ENCODE data around the gene ATAD3C.
"Not testable (repeated sequence)": the region's sequence is repeated elsewhere in the genome, so short reads cannot be mapped to it uniquely, and the experiment has no call there.

The ATAD3C gene

DNA sequence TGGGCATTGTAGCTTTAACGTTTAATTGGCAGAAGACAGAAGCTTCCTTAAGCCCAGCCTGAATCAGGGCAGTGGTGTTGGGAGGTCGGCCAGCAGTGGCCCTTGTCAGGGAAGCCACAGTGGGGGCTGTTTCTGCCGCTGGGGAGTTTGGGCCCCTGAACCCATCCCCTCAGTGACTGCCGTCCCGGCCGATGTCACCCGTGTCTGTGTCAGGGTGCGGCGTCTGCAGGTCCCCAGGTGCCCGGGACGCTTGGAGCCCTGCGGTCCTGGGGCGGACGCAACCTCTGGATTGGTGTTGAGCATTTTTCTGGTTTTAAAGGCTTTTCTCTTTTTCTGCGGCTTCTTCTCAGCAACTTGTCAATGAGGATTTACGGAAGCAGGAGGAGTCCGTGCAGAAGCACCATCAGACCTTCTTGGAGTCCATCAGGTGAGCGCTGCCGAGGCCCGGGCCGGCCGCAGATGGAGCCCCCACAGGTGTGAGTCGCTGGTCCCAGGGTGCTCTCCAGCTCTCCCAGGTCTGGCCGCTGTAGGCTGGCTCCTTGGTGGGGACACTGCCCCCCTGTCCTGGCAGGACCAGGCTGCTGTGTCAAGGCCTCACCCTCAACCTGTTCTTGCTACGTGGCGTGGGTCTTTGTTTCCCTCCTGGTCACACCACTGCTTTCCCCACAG lies 2.3 kb downstream of the ATAD3C start:
- no peak for DNase-seq (ENCODE audit: low read depth)

DNA sequence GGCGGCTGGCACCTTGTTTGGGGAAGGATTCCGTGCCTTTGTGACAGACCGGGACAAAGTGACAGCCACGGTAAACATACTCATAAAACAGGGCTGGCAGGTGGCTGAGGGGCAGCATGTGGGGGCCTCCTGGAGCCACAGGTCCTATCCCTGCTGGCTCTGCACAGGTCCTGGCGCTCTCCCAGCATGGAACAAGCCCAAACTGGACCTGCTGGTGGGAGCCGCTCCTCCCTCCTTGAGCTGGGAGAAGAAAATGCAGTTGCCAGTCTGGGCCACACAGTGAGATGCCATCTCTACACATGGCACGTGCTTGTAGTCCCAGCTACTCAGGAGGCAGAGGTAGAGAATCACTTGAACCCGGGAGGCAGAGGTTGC lies 2.9 kb downstream of the ATAD3C start:
- not testable (repeated sequence) for DNase-seq (ENCODE audit: low read depth)

DNA sequence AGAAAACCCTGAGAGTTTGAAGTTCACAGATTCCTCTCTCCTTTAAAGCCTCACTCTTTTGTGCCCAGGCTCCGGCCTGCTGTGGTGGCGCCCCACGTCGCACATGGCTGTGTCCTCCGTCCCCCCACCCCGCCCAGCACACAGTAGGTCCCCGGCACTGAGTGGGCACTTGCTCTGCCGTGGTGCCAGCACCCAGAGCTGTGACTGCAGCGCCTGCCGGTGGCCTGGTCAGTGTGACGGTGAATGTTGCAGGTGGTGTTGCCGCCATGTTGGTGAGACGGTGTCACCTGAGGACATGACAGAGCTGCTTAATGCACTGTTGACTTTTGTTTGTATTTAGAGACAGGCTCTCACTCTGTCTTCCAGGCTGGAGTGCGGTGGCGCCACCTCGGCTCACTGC lies 3.4 kb downstream of the ATAD3C start:
- DNase-seq (ENCODE audit: low read depth), result no peak

DNA sequence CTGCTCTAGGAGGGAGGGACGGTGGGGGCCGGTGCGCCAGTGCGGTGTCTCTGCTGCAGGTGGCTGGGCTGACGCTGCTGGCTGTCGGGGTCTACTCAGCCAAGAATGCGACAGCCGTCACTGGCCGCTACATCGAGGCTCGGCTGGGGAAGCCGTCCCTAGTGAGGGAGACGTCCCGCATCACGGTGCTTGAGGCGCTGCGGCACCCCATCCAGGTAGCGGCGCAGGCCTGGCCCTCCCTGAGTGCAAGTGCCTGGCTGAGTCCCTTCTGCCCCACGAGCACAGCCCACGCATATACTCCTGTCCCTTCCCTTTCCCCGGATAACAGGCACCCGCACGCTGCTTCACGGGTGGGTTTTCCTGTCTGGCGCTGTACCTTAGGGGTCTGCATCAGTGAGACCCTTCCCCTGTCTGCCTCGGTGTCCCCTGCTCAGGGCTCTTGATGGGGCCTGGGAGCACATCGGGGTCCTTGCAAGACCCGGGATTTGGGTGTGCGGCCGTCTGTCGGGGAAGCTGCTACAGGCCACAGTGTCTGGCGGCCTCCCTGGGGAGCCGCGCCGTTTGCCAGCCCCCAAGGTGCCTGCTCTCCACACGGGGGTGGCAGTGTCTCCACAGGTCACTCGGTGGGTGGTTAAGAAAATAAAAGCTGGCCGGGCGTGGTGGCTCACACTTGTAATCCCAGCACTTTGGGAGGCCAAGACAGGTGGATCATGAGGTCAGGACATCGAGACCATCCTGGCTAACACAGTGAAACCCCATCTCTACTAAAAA lies 5.0 kb downstream of the ATAD3C start:
- DNase-seq (ENCODE audit: low read depth), result not testable (repeated sequence)

DNA sequence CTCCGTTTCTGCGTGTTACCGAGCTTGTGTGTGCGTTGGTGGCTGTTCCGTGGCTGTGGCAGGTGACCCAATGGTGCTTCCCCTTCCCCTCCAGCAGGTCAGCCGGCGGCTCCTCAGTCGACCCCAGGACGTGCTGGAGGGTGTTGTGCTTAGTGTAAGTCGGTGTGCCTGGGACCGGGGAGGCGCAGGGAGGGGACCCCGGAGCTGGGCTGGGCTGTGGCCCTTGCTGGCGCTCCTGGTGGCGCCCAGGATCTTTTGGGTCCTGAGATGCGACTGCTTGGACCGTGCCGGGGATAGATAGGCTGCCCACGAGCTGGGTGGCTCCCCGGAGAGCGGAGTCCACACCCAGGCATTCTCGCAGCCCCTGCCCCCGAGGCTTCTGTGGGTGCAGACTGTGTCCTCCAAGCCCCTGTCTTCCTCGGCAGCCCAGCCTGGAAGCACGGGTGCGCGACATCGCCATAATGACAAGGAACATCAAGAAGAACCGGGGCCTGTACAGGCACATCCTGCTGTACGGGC lies 5.9 kb downstream of the ATAD3C start:
- DNase-seq (ENCODE audit: low read depth), result no peak

DNA sequence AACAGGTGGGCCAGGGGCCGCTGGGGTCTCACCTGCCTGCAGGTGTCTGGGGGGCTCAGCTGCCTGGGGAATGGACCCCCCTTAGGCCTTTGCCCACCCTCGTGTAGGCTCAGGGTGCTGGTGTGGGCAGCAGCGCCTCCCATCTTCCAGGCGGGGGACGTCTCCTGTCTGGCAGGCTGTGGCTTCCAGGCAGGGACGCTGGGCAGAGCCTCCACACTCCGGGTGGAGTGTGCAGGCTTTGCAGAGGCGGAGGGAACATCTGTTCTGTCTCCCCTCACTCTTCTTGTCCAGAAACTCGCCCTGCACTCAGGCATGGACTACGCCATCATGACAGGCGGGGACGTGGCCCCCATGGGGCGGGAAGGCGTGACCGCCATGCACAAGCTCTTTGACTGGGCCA lies 6.4 kb downstream of the ATAD3C start:
- DNase-seq (ENCODE audit: low read depth), result not testable (repeated sequence)

DNA sequence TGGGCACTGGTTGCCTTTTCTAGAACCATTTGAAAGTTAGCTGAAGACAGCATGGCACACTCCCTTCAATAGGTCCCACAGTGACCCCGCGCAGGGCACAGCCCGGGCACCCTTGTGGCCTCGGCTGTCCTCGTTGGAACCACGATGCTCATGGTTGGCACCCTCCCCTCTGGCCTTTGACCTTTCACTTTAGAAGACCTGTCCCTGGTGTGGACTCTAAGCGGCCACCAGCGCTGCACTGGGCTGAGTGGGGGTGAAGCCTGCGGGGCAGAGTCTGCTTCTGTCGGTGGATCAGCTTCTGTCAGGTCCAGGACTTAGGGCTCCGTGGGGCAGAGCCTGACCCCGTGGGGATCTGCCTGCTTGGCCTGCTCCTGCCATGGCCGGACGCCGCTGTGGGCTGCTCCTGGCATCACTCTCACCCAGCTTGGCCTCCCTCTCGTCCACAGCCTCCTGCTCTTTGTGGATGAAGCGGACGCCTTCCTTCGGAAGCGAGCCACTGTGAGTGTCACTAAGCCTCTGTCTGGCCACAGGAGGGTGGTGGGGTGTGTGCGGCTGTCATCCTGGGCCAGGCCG lies 7.3 kb downstream of the ATAD3C start:
- not testable (repeated sequence) for DNase-seq (ENCODE audit: low read depth)

DNA sequence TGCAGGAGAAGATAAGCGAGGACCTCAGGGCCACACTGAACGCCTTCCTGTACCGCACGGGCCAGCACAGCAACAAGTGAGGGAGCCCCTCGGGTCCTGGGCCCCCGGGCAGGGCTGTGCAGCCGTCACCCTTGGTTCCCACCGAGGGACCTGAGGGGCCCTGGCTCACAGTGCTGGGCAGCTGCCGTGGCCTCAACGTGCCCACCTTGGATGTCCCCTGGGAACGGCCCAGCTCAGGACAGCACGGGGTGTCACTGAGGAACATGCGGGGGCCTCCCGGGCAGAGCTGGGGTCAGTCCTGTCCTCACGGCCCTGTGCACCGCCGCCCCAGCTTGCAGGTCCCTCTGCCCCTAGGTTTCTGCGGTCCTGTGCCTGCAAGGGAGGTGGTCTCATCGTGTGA lies 9.7 kb downstream of the ATAD3C start:
- not testable (repeated sequence) for DNase-seq (ENCODE audit: low read depth)

DNA sequence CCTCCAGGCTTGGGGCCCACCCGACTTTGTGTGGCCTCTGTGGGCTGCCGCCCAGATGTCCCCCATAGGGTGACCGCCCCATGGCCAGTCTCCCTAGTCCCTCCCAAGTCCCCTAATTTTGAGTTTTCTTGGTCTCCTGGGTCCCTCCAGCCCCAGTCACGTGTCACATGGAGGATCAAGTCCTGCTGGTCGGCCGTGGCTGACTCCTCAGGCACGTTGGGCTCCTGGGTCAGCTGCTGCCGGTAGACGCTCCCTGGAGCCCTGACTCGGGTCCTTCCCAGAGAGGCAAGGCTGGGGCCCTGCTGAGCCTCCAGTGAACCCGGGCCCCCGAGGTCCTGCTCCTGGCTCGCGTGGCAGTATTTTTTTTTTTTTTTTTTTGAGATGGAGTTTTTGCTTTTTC lies 10.2 kb downstream of the ATAD3C start:
- not testable (repeated sequence) for DNase-seq (ENCODE audit: low read depth)

DNA sequence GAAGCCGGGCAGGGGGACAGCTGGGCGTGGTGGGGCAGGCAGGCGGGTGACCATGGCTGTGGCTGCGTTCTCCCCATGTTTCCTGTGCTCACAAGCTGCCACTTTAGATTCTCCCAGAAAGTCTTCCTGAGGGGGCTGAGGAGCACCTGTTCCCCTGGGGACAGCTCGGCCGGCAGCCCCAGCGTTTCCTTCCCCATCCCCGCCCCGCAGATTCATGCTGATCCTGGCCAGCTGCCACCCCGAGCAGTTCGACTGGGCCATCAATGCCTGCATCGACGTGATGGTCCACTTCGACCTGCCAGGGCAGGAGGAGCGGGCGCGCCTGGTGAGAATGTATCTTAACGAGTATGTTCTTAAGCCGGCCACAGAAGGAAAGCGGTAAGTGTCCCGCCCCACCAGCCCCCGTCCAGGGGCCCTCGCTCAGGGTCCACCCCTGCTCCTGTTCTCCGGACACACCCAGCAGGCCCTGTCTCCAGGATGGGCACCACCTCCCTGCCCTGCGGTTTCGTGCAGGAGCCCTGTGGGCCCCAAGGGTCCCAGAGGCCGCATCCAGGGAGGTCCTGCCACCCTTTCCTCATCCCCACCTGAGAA lies 11.1 kb downstream of the ATAD3C start:
- DNase-seq (ENCODE audit: low read depth), result no peak

DNA sequence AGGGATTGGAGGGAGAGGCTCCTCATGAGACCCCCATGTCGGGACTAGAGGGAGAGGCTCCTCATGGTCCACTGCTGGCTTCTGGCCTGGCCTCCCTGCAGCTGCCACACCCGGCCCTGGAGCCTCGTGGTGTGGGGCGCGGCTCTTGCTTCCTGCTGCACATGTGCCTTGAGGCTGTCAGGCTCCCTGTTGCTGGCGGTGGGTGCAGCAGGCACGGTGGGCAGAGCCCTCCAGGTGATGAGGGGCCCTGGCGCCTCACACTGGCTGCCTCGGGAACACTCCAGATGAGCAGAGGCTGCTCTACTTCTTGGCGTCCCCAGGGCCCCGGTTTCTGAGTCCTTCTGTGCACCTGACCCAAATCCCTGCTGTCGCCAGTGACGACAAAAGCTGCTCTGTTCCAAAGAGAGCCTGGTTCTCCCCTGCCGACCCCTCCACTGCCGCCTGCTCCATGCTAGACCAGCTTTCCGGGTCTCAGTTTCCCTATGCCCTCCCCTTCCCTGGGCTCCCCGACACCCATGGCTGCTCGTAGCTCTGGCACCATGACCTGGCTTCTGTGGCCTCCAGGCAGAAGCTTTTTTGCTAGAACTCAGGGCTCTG lies 12.3 kb downstream of the ATAD3C start:
- DNase-seq (ENCODE audit: low read depth), result no peak

DNA sequence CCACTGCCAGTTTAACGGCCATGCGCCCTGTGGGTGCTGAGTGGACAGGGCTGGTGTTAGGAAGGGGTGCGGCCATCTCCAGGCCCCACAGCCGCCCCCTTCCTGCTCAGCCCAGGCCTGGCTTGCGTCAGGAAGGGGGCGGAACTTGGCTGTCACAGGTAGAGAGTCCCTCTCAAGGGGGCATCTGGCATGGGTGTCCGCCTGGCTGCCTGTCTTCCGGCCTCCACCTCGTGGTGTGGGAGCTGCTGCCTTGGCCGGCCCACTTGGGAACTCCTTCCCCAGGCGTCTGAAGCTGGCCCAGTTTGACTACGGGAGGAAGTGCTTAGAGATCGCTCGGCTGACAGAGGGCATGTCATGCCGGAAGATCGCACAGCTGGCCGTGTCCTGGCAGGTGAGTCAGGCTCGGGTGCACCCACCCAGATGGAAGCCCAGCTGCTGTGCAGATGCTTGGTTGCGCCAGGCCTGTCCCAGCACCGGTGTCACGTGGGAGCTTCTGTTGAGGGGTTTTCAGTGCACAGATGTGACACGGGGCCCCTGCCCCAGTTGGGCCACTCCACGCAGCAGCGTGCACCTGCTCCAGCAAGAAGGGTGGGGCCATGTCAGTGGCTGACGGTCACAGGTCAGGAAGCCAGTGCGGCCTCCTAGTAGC lies 13.0 kb downstream of the ATAD3C start:
- DNase-seq (ENCODE audit: low read depth), result no peak

DNA sequence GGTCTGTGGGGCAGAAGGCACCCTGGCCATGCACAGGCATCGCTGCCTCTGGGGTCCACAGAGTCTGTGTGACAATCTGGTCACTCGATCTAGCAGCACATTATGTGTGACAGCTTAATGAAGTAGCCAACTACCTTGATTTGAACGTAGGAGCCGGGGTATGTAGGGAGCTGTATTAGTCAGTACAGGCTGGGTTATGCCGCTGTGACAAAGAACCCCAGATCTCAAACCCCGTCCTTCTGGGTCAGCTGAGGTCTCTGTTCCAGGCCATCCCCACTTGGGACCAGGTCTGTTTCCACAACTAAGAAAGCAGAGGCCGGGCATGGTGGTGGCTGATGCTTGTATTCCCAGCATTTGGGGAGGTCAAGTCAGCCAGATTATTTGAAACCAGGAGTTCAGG lies 13.8 kb downstream of the ATAD3C start:
- DNase-seq (ENCODE audit: low read depth), result no peak

DNA sequence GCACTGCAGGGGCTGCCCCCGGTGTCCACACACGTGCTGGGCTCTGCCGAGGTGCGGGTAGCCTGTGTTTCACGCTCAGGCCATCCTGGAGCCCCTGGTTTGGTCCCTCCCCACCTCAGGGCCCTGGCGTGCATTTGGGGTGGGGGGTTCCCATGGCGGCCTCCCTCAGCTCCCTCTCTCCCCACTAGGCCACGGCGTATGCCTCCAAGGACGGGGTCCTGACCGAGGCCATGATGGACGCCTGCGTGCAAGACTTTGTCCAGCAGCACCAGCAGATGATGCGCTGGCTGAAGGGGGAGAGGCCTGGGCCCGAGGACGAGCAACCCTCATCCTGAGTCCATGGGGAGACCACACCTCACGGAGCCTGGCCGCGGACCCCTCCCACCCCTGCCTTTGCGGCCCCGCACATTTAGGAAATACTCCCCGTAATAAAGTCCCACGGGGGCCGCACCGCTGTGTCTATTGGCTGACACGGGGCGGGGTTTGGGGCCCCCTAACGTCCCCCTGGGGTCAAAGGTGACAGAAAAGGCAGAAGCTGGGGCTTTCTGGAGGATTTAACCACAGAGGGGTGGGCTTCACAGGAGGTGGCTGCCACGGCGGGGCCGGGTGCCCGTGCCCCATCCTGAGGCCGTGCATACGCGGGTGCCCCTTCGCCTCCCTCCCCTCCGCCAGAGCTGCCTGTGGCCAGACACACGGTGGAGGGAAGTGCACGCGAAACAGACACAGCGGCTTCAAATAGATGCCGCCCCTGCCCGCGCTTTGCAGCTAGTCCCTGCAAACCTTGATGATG lies 18.9 kb downstream of the ATAD3C start:
- DNase-seq (ENCODE audit: low read depth), result not testable (repeated sequence)

DNA sequence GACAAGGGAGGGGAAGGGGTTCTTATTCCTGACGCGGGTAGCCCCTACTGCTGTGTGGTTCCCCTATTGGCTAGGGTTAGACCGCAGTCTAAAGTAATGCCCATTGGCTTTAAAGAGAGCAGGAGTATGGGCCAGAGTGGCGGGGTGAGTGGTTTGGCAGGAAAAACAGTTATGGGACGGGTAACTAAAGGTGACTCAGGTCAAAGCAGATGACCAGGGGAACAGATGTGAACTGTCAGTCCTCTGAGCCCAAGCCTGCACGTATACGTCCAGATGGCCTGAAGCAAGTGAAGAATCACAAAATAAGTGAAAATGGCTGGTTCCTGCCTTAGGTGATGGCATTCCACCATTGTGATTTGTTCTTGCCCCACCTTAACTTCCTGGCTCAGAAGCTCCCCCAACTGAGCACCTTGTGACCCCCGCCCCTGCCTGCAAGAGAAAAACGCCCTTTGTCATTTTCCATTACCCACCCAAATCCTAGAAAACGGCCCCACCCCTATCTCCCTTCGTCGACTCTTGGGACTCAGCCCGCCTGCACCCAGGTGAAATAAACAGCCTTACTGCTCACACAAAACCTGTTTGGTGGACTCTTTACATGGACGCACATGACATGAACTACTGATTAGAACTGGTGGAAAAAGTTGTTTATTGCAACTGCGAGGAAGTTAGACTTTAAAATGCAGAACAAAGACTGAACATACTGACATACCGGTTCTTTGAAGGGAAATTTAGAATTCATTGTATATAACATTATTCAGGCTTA lies 21.3 kb downstream of the ATAD3C start:
- DNase-seq (ENCODE audit: low read depth), result no peak

DNA sequence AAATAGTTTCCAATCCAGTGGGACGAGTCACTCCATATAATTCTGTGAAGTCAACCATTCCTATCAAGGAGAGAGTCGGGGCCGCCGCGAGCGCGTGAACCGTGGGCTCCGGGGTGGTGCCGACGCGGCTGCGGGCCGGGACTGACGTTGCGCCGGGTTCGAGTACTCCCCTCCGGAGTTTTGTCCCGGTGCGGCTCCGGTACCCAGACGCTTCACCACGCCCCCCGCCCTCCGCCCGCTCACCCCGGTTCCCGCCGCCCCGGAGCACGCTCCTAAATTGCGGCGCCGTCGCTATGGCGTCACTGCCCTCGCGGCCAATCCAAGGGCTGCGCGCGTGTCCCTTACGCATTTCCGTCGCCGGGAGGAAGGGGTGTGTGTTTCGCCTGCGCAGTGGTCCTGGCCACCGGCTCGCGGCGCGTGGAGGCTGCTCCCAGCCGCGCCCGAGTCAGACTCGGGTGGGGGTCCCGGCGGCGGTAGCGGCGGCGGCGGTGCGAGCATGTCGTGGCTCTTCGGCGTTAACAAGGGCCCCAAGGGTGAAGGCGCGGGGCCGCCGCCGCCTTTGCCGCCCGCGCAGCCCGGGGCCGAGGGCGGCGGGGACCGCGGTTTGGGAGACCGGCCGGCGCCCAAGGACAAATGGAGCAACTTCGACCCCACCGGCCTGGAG lies 22.0 kb downstream of the ATAD3C start, which contains the start of gene ATAD3B:
TSS of gene ATAD3B (plus strand) at position 377 of the 664 bp plus-strand sequence. CDS start at position 497, 120 bp downstream.
- peak; percentile 84 for DNase-seq (ENCODE audit: low read depth)

DNA sequence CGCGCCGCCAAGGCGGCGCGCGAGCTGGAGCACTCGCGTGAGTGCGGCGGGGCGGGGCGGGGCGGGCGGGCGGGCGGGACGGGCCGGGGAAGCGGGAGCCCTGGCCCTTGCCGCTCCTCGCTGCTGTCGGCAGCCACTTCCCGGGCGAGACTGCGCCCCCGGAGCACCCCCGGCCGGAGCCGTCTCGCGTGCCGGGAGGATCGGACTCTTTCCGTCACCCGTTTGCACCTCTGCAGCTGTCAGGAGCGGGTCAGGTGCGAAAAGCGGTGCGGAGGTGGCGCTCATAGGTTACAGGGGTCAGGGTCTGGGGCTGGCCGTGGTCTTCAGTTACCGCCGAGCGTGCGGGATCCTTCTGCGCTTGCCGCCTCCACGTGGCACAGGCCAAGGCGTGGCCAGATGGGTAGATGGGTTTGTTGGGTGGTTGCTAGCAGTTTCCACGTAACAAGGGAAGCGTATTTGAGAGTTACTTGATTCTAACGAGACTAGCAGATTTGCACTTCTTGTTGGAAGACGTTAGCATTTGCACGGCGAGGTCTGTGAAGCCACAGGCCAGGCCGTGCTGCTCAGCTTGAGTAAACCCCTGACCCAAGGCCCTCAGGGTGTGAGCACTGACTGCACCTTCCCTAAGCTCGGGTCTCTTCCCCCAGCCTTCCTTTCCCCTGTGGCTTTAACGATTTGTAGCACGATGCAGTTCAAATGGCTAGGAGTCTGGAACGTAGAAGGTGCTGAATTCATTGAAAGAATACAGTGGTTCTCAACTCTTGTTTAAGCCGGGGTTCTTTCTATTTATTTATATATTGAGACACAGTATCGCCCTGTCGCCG lies 22.8 kb downstream of the ATAD3C start:
- not testable (repeated sequence) for DNase-seq (ENCODE audit: low read depth)

DNA sequence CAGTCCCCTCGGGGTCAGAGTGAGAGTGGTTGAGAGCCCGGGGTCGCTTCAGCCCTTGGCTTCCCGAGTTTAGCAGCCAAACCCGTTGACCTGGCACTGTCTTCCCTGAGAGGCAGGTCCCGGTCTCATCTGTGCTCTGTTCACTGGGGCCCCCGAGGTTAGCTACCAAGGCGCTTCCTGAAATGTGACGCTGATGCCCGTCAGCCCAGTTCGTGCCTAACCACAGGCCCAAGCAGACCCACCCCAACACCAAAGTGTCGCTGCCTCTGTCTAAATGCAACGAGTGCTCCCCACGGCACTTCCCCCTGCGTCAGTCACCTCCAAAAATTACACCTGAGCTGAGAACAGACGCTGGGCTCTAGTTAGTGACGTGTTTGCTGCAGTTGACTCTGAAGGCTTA lies 26.5 kb downstream of the ATAD3C start:
- not testable (repeated sequence) for DNase-seq (ENCODE audit: low read depth)

DNA sequence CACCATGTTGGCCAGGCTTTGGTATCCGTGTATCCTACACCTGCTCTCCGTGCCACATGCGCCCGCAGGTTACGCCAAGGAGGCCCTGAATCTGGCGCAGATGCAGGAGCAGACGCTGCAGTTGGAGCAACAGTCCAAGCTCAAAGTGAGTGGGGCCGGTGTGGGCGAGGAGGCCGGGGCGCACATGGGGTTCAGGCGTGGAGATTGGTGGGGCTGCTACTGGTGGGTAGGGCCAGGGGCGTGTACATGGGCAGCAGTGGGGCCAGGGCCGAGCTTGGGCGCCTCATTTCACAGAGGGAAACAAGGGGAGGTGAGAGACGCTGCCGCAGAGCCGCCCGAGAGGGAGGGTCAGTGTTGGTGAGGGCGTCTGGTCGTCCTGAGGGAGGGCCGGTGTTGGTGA lies 27.7 kb downstream of the ATAD3C start:
- no peak for DNase-seq (ENCODE audit: low read depth)
